ENCODE data around the gene ALDH1L1. TPM values are rescaled to one million over a fixed set of nuclear protein-coding genes. Genes with fewer than 3 reads are reported as not detected.

ALDH1L1 gene
- total RNA-seq, 2 donors from 2014 or later: 54.7 to 65.3 TPM

- peak overlapping the region in 1 of 4 donors; percentile 22 for H3K27ac ChIP-seq
- no peaks in the 10 kb centered on the region for H3K36me3 ChIP-seq (replicated peaks in 1 of 2; ENCODE audit: insufficient read depth in 1 of 2, low read depth in 2 of 2)
- intact Hi-C loops (cut with DNase I): no loop called here
- no peak for ATAC-seq
- WGBS, 2 donors: 75 to 87% methylated on average over 5 to 12 of the region's 13 CpGs
- no peaks in the 10 kb centered on the region for H3K9me3 ChIP-seq
- DNase-seq: peak in 3 of 4 donors; percentile 2 to 8 (median 7)
- no peak overlapping the region for H3K4me3 ChIP-seq
- no peaks in the 10 kb centered on the region for H3K27me3 ChIP-seq
- H3K4me1 ChIP-seq: peaks cover 12% of the 10 kb centered on the region
- TF ChIP-seq CTCF (IDR thresholded peaks at IDR 0.05) (no peak), POLR2A (IDR thresholded peaks at IDR 0.05) (no peak)
Measured at GRCh38 chr3:126128504-126129397, 51.6 kb downstream of the ALDH1L1 start.

GRCh38 chr3:126127904-126128303, 52.5 kb downstream of the ALDH1L1 start:
- Histone ChIP-seq H3K27ac (no peak overlapping the region), H3K27me3 (no peaks in the 10 kb centered on the region), H3K9me3 (no peaks in the 10 kb centered on the region), H3K4me1 (peaks cover 12% of the 10 kb centered on the region), H3K36me3 (replicated peaks in 1 of 2; ENCODE audit: insufficient read depth in 1 of 2, low read depth in 2 of 2) (no peaks in the 10 kb centered on the region), H3K4me3 (no peak overlapping the region)
- TF ChIP-seq POLR2A (IDR thresholded peaks at IDR 0.05) (no peak), CTCF (IDR thresholded peaks at IDR 0.05) (no peak)
- DNase-seq (peak in 3 of 4 donors; percentile 3 to 6 (median 4)), ATAC-seq (no peak)
- intact Hi-C loops (cut with DNase I): no loop called here
- WGBS, 2 donors: 79 to 82% methylated on average over 7 of the region's 7 CpGs

DNA sequence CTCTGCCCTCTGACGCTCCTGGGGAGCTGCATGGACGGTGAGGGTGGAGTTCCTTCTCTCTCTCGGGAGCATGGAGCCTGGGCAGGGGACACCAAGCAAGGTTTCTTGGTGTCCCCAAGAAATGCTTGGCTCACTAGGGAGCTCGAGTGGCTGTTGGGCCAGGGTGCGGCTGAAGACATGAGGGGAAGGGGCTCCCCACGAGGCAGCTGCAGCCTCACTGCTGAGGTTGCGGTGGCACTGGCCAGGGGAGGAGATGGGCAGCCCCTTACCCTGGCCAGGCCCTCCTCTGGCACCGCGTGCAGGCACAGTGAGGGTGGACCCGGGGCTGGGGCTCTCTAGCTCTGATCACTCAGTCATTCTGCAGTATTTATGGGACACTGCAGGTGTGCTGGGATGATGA, 52.9 kb downstream of the ALDH1L1 start:
- Histone ChIP-seq H3K27me3 (no peaks in the 10 kb centered on the region), H3K36me3 (replicated peaks in 1 of 2; ENCODE audit: insufficient read depth in 1 of 2, low read depth in 2 of 2) (no peaks in the 10 kb centered on the region), H3K9me3 (no peaks in the 10 kb centered on the region), H3K4me3 (no peak overlapping the region), H3K27ac (no peak overlapping the region), H3K4me1 (peaks cover 12% of the 10 kb centered on the region)
- TF ChIP-seq POLR2A (IDR thresholded peaks at IDR 0.05) (no peak), CTCF (IDR thresholded peaks at IDR 0.05) (no peak)
- 90 to 100% methylated on average over 1 to 10 of the region's 10 CpGs for WGBS, 2 donors
- ATAC-seq: no peak
- intact Hi-C loops (cut with DNase I): no loop called here
- peak in 3 of 4 donors; percentile 1 to 8 (median 4) for DNase-seq

- Histone ChIP-seq H3K36me3 (replicated peaks in 1 of 2; ENCODE audit: insufficient read depth in 1 of 2, low read depth in 2 of 2) (no peaks in the 10 kb centered on the region), H3K27me3 (no peaks in the 10 kb centered on the region), H3K4me3 (no peak overlapping the region), H3K9me3 (no peaks in the 10 kb centered on the region), H3K4me1 (peaks cover 12% of the 10 kb centered on the region), H3K27ac (no peak overlapping the region)
- TF ChIP-seq CTCF (IDR thresholded peaks at IDR 0.05) (no peak), POLR2A (IDR thresholded peaks at IDR 0.05) (no peak)
- ATAC-seq (no peak), DNase-seq (peak; percentile 1 to 11 (median 6))
- 74 to 83% methylated on average over 9 to 10 of the region's 10 CpGs for WGBS, 2 donors
- intact Hi-C loops (cut with DNase I): no loop called here
Measured at GRCh38 chr3:126126811-126127431, 53.5 kb downstream of the ALDH1L1 start.

All from body of pancreas (tissue), 4 donors.